ENCODE data around the gene TOMM70. TPM values are rescaled to one million over a fixed set of nuclear protein-coding genes. Genes with fewer than 3 reads are reported as not detected.

Gene TOMM70
- total and polyA plus RNA-seq, 10 of the 15 experiments (the other 5 are each of a cell fraction or from before 2014, with no cell fraction given): 12.7 to 64.1 (median 41.3) TPM

GRCh38 chr3:100400780-100401673, at the start of gene TOMM70, which contains the start of gene LNP1 (continued):
- peak; percentile 96 for TF ChIP-seq ZNF687 (IDR thresholded peaks at IDR 0.05)
- TF ChIP-seq USF2 (IDR thresholded peaks at IDR 0.05; ENCODE audit: borderline replicate concordance, low read depth, low read length): no peak
- no peak for TF ChIP-seq BMI1 (IDR thresholded peaks at IDR 0.05; ENCODE audit: borderline replicate concordance)
- peak; percentile 94 for TF ChIP-seq RELB (IDR thresholded peaks at IDR 0.05; ENCODE audit: low read depth)
- no peak for TF ChIP-seq IRF5 (IDR thresholded peaks at IDR 0.05; ENCODE audit: borderline replicate concordance)
- peak; percentile 96 for TF ChIP-seq NR2C2 (IDR thresholded peaks at IDR 0.05; ENCODE audit: borderline replicate concordance, control insufficient read depth, insufficient read length, low read depth)
- TF ChIP-seq NRF1 (conservative IDR thresholded peaks at IDR 0.05; ENCODE audit: low read depth, low read length): no peak
- 0 out of 2 replicates have a peak, but pooled peaks have one; percentile 79 for TF ChIP-seq CBX5 (IDR thresholded peaks at IDR 0.05; ENCODE audit: low read depth)
- peak; percentile 67 for TF ChIP-seq PBX3 (IDR thresholded peaks at IDR 0.05; ENCODE audit: insufficient replicate concordance, low read depth, low read length)
- 0 out of 2 replicates have a peak, but pooled peaks have one; percentile 37 for TF ChIP-seq MTA3 (IDR thresholded peaks at IDR 0.05; ENCODE audit: borderline replicate concordance, low read length)
- TF ChIP-seq PKNOX1 (IDR thresholded peaks at IDR 0.05): peak; percentile 87
- TF ChIP-seq CBFB (IDR thresholded peaks at IDR 0.05; ENCODE audit: low read depth): 0 out of 2 replicates have a peak, but pooled peaks have one; percentile 55
- TF ChIP-seq BCL3 (IDR thresholded peaks at IDR 0.05; ENCODE audit: borderline replicate concordance, insufficient read depth, low read depth, low read length, poor library complexity, severe bottlenecking): no peak
